HG02943 (cell line): ENCODE measurements around the gene NKX2-2.

ENCODE experiments used
- ATAC-seq: cut with Tn5 transposase; IDR thresholded peaks from one replicate; pipeline ENCODE4 v1.9.1; 2021; ENCODE audit warnings: mild to moderate bottlenecking, low read depth, moderate library complexity; ENCODE audit not compliant: unreplicated experiment

The NKX2-2 gene

GRCh38 chr20:21522481-21523280, 8.8 kb upstream of the NKX2-2 start:
- no peak for ATAC-seq

- no peak for ATAC-seq
These were observed 8.0 kb upstream of the NKX2-2 start for GRCh38 chr20:21521596-21522480.

GRCh38 chr20:21520702-21521595, 7.1 kb upstream of the NKX2-2 start:
- ATAC-seq = no peak

- no peak for ATAC-seq
These were observed 5.3 kb upstream of the NKX2-2 start for GRCh38 chr20:21519136-21519584.

GRCh38 chr20:21518292-21518991, 4.6 kb upstream of the NKX2-2 start:
- ATAC-seq = no peak

- no peak for ATAC-seq
These were observed 3.9 kb upstream of the NKX2-2 start for GRCh38 chr20:21517566-21518277.

GRCh38 chr20:21516861-21517565, 3.1 kb upstream of the NKX2-2 start:
- no peak for ATAC-seq

- no peak for ATAC-seq
These were observed 2.3 kb upstream of the NKX2-2 start for GRCh38 chr20:21516180-21516567.

- no peak for ATAC-seq
These were observed 1.7 kb upstream of the NKX2-2 start for GRCh38 chr20:21515300-21516179.

GRCh38 chr20:21514553-21515251, 838 bp upstream of the NKX2-2 start:
- ATAC-seq = no peak

- no peak for ATAC-seq
These were observed 642 bp downstream of the NKX2-2 start for GRCh38 chr20:21513181-21513663.

GRCh38 chr20:21512634-21513180, 1.2 kb downstream of the NKX2-2 start:
- ATAC-seq = no peak

- no peak for ATAC-seq
These were observed 1.8 kb downstream of the NKX2-2 start for GRCh38 chr20:21511850-21512633.

GRCh38 chr20:21511485-21511849, 2.4 kb downstream of the NKX2-2 start:
- no peak for ATAC-seq

- ATAC-seq = no peak
These were observed 3.2 kb downstream of the NKX2-2 start for GRCh38 chr20:21510414-21511384.
